Right cardiac atrium (tissue), 5 donors: ENCODE data around the gene ZNF678. TPM values are rescaled to one million over a fixed set of nuclear protein-coding genes. Genes with fewer than 3 reads are reported as not detected.
A peak's percentile ranks its signal among the peaks of the same experiment; 100 is the strongest.
"Not testable (repeated sequence)": the region's sequence is repeated elsewhere in the genome, so short reads cannot be mapped to it uniquely, and the experiment has no call there.

Experiments used
- ATAC-seq, 2 donors: fragments of 200-7000 bp; cut with Tn5 transposase; one replicate each; pipeline versions ENCODE4 v1.8.0 to v1.9.1; 2020; ENCODE audit warnings: moderate library complexity in 2 of 2, mild to moderate bottlenecking in 1 of 2
- DNase-seq, 3 donors: peaks; one replicate each; pipeline ENCODE4 v3.0.0-alpha.2; 2020
- H3K27ac ChIP-seq: one replicate; pipeline ENCODE4 v1.5.1; 2013; ENCODE audit warnings: mild to moderate bottlenecking, low read length, control low read depth, moderate library complexity
- H3K27me3 ChIP-seq: one replicate; pipeline ENCODE4 v1.6.1; 2013; ENCODE audit not compliant: control insufficient read depth, insufficient read depth
- H3K4me1 ChIP-seq: one replicate; pipeline ENCODE4 v1.6.1; 2013; ENCODE audit warnings: low read length; ENCODE audit not compliant: control insufficient read depth, insufficient read depth
- H3K4me3 ChIP-seq: one replicate; pipeline ENCODE4 v1.5.1; 2013; ENCODE audit warnings: low read length, control low read depth
- H3K9me3 ChIP-seq: one replicate; pipeline ENCODE4 v1.6.1; 2013; ENCODE audit warnings: low read length; ENCODE audit not compliant: control insufficient read depth
- WGBS: extraction: QIAGEN DNeasy Blood & Tissue Kit; methylation state at CpG from one replicate; pipeline ENCODE4 v1.1.7; 2013; 5-methylcytosine and 5-hydroxymethylcytosine counted together
- intact Hi-C, 4 donors: fragments of 100-400 bp; cut with DNase I; formaldehyde crosslinking; loops; one replicate each; pipeline versions ENCODE4 v1.11.0 to v1.14.0; 2022 to 2023
- polyA plus RNA-seq: library from polyadenylated mRNA; stranded (reverse); fragments of 200-250 nt; gene quantifications from one replicate; pipeline ENCODE4 v1.2.3, GENCODE V29; 2013
- total RNA-seq, 4 donors: library from RNA; stranded (reverse); fragmentation: NEBNext Ultra II Directional; extraction: Animal tissue kit (Norgen Biotek cat#: 25700); gene quantifications; one replicate each; pipeline ENCODE4 v1.2.1, GENCODE V29; 2021
- donor health status: healthy with polysubstance abuse.
- donor health status: DM: no; HTN: yes; CAD: no.
- donor health status: DM: no; HTN: no; CAD: no.
- donor health status: DM: no; HTN: yes; CAD: no; lungs with severe emphysema.
- donor health status: DM: yes; HTN: yes; CAD: no.

Gene ZNF678
- total and polyA plus RNA-seq, 5 donors = 0.95 to 6.1 (median 3.5) TPM

DNA sequence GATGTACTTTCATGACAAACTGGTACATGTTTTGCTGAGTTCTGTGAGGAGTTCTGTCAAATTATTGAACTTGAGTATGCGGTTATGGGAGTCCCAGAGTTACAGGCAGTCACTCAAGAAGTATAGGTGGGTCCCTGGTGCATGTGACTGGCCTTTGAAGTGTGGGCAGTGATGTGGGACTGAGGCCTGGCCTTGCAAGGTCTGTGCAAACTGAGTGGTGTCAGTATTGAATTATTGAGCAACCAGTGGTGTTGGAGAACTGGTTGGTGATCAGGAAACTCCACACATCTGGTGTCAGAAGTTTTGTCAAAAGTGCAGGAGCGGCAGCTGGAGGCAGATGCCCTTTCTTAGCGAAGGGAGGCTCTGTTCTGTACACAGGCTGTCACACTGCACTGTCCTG, 5.2 kb downstream of the ZNF678 start:
- WGBS = 98% methylated on average over 3 of the region's 3 CpGs
- intact Hi-C loops = loop anchor here in 1 of 4 donors (10.0 kb wide), 1 partner anchor 156 kb away; no protein-coding TSS in a partner anchor

GRCh38 chr1:227572752-227573151, 9.4 kb downstream of the ZNF678 start:
- no peaks in the 10 kb centered on the region for H3K4me1 ChIP-seq
- H3K27me3 ChIP-seq = no peaks in the 10 kb centered on the region
- peak in 1 of 2 donors; percentile 91 for ATAC-seq
- no peaks in the 10 kb centered on the region for H3K9me3 ChIP-seq
- 62% methylated on average over 7 of the region's 7 CpGs for WGBS
- DNase-seq = peak in 2 of 3 donors; percentile 53 to 56
- intact Hi-C loops = no loop called here
- no peak overlapping the region for H3K27ac ChIP-seq
- no peak overlapping the region for H3K4me3 ChIP-seq

More for the DNA sequence above, 5.2 kb downstream of the ZNF678 start:
- Histone ChIP-seq H3K9me3 (no peaks in the 10 kb centered on the region), H3K4me3 (no peak overlapping the region), H3K27ac (no peak overlapping the region), H3K27me3 (no peaks in the 10 kb centered on the region), H3K4me1 (no peaks in the 10 kb centered on the region)
- DNase-seq (no peak), ATAC-seq (no peak)

DNA sequence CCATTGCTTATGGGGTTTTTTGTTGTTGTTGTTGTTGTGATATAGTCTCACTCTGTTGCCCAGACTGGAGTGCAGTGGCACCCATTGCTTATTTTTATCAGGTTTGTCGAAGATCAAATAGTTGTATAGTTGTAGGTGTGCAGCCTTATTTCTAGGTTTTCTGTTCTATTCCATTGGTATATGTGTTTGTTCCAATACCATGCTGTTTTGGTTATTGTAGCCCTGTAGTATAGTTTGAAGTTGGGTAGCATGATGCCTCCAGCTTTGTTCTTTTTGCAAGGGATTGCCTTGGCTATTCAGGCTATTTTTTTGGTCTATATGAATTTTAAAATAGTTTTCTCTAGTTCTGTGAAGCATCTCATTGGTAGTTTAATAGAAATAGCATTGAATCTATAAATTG, 11.6 kb downstream of the ZNF678 start:
- Histone ChIP-seq H3K27me3 (no peaks in the 10 kb centered on the region), H3K4me3 (no peak overlapping the region), H3K9me3 (no peaks in the 10 kb centered on the region), H3K4me1 (no peaks in the 10 kb centered on the region), H3K27ac (no peak overlapping the region)
- DNase-seq = no peak
- intact Hi-C loops = no loop called here
- 98% methylated on average over 1 of the region's 1 CpG for WGBS
- ATAC-seq = no peak

- no peak for DNase-seq
- intact Hi-C loops = no loop called here
- H3K27me3 ChIP-seq = no peaks in the 10 kb centered on the region
- H3K4me3 ChIP-seq = no peak overlapping the region
- ATAC-seq = no peak
- no peaks in the 10 kb centered on the region for H3K9me3 ChIP-seq
- no peaks in the 10 kb centered on the region for H3K4me1 ChIP-seq
- no peak overlapping the region for H3K27ac ChIP-seq
These were observed 12.8 kb downstream of the ZNF678 start for GRCh38 chr1:227576189-227576588.

GRCh38 chr1:227577500-227577899, 14.1 kb downstream of the ZNF678 start:
- no peaks in the 10 kb centered on the region for H3K4me1 ChIP-seq
- ATAC-seq (no peak), DNase-seq (no peak)
- no peaks in the 10 kb centered on the region for H3K27me3 ChIP-seq
- no peaks in the 10 kb centered on the region for H3K9me3 ChIP-seq
- intact Hi-C loops = no loop called here
- no peak overlapping the region for H3K4me3 ChIP-seq
- no peak overlapping the region for H3K27ac ChIP-seq

- WGBS = 94% methylated on average over 2 of the region's 2 CpGs
- Histone ChIP-seq H3K9me3 (no peaks in the 10 kb centered on the region), H3K27me3 (no peaks in the 10 kb centered on the region), H3K4me3 (no peak overlapping the region), H3K27ac (no peak overlapping the region), H3K4me1 (no peaks in the 10 kb centered on the region)
- no peak for ATAC-seq
- intact Hi-C loops = no loop called here
- no peak for DNase-seq
These were observed 20.0 kb downstream of the ZNF678 start for GRCh38 chr1:227583354-227583753.

DNA sequence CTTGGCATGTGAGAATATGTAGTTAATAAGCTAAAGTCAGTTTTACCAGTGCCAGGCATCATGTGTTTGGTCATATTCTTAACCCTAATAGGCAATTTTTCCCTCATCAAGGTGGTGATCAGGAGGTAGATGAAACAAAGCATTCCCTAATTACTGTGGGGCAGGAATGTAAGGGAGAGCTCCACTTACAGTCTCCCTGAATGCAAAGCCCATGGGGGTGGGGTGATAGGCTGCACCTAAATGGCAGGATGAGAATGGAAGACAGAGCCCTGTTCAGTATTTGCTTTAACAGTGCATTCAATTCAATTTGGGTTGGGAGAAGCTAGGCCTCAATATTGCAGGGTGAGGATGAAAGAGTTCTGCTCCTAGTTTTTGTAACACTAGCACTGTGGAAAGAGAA, 23.4 kb downstream of the ZNF678 start:
- intact Hi-C loops = no loop called here
- no peak overlapping the region for H3K4me3 ChIP-seq
- no peaks in the 10 kb centered on the region for H3K4me1 ChIP-seq
- H3K27me3 ChIP-seq = no peaks in the 10 kb centered on the region
- ATAC-seq (no peak), DNase-seq (no peak)
- no peak overlapping the region for H3K27ac ChIP-seq
- no peaks in the 10 kb centered on the region for H3K9me3 ChIP-seq

DNA sequence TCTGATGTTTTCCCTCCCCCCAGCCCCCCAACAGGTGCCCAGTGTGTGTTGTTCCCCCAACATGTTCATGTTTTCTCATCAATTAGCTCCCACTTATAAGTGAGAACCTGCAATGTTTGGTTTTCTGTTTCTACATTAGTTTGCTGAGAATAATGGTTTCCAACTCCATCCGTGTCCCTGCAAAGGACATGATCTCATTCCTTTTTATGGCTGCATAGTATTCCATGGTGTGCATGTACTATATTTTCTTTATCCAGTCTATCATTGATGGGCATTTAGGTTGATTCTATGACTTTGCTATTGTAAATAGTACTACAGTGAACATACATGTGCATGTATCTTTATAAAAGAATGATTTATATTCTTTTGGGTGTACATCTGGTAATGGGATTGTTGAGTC, 24.6 kb downstream of the ZNF678 start:
- 97% methylated on average over 1 of the region's 1 CpG for WGBS

GRCh38 chr1:227588769-227589168, 25.4 kb downstream of the ZNF678 start:
- H3K4me3 ChIP-seq, H3K4me1 ChIP-seq, H3K9me3 ChIP-seq, H3K27ac ChIP-seq, DNase-seq, ATAC-seq, intact Hi-C loops, H3K27me3 ChIP-seq: not testable (repeated sequence)
- WGBS = 96% methylated on average over 1 of the region's 1 CpG

More for the DNA sequence above, 24.6 kb downstream of the ZNF678 start:
- Histone ChIP-seq H3K4me3 (no peak overlapping the region), H3K9me3 (no peaks in the 10 kb centered on the region), H3K27me3 (no peaks in the 10 kb centered on the region), H3K4me1 (no peaks in the 10 kb centered on the region), H3K27ac (no peak overlapping the region)
- DNase-seq (no peak), ATAC-seq (no peak)
- intact Hi-C loops = no loop called here

DNA sequence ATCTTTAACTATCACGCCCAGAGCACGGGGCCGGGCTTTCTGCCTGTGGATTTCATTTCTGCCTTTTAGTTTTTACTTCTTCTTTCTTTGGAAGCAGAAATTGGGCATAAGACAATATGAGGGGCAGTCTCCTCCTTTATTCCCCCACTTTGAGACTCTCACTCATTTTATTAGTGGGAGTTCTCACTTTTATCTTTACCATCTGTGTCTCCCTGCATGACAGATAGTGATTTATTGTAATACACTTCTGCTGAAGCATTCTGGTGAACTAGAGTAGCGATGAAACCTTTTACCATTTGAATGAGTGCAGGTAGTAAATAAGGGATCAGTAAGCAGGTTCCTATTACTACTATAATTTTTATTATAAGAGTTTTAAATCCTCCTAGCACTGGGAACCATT, 26.4 kb downstream of the ZNF678 start:
- intact Hi-C loops, H3K27ac ChIP-seq, DNase-seq, ATAC-seq, H3K27me3 ChIP-seq, H3K9me3 ChIP-seq, H3K4me1 ChIP-seq, H3K4me3 ChIP-seq: not testable (repeated sequence)
- WGBS = 97% methylated on average over 4 of the region's 4 CpGs

DNA sequence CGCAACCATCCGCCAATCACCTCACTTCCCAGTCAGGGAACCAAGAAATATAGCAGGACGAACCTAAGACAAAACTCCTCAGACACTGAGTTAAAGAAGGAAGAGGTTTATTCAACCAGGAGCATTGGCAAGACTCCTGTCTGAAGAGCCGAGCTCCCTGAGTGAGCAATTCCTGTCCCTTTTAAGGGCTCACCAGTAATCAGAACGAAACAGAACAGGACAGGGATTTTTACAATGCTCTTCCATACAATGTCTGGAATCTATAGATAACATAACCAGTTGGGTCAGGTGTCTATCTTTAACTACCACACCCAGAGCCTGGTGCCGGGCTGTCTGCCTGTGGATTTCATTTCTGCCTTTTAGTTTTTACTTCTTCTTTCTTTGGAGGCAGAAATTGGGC, 32.9 kb downstream of the ZNF678 start:
- H3K4me3 ChIP-seq, H3K27ac ChIP-seq, H3K4me1 ChIP-seq, H3K9me3 ChIP-seq, DNase-seq, ATAC-seq, intact Hi-C loops, H3K27me3 ChIP-seq: not testable (repeated sequence)
- 97% methylated on average over 6 of the region's 6 CpGs for WGBS

GRCh38 chr1:227603327-227603726, 40.0 kb downstream of the ZNF678 start:
- no peaks in the 10 kb centered on the region for H3K9me3 ChIP-seq
- ATAC-seq (peak in 1 of 2 donors; percentile 29), DNase-seq (peak in 2 of 3 donors; percentile 43 to 58)
- no peak overlapping the region for H3K27ac ChIP-seq
- no peak overlapping the region for H3K4me3 ChIP-seq
- intact Hi-C loops = no loop called here
- WGBS = 89% methylated on average over 3 of the region's 3 CpGs
- H3K27me3 ChIP-seq = no peaks in the 10 kb centered on the region
- H3K4me1 ChIP-seq = peaks cover 5% of the 10 kb centered on the region
